Raji (cell line): ENCODE data around the gene UBE2Q1.

Experiments
- POLR2A ChIP-seq: IDR thresholded peaks from 2 replicates; pipeline ENCODE4 v1.6.1; 2011; ENCODE audit warnings: low read depth, low read length, control low read depth; ENCODE audit not compliant: insufficient read depth

The UBE2Q1 gene

DNA sequence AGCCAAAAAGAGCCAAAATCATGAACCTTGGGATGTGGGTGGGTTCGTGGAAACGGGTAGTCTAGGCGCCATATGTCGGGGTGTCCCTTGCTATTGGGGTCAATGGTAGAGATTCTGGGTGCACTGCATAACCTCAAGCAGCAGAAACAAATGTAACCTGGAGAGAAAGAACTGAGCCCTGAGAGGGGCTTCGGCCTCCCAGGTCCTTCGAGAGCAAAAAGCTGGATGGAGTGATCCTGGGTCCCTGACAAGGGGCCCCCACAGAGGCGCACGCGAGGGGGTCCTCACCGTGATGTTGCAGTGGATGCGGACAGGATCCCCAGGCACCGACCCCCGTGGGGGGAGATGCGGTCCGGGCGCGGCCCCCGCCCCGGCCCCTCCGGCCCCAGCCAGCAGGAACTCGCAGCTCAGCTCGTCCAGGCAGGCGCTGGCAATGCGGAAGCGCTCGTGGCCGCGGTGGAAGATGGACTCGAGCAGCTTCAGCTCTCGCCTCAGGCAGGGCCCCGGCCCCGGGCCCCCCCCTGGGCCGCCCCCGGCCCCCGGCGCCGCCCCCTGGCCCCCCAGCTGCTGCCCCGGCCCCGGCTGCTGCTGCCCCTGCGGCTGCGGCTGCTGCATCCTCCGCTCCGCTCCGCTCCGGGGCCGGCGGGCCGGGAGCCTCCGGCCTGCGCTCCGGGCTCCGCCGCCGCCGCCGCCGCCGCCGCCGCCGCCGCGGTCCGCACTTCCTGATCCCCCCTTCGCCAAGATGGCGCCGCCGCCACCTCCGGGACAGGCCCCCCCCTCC, at the start of gene UBE2Q1:
Gene UBE2Q1, minus strand, starts transcription at position 724 of the 781 bp plus-strand sequence. Its CDS starts 109 bp downstream, at position 615.
- no peak for TF ChIP-seq POLR2A

DNA sequence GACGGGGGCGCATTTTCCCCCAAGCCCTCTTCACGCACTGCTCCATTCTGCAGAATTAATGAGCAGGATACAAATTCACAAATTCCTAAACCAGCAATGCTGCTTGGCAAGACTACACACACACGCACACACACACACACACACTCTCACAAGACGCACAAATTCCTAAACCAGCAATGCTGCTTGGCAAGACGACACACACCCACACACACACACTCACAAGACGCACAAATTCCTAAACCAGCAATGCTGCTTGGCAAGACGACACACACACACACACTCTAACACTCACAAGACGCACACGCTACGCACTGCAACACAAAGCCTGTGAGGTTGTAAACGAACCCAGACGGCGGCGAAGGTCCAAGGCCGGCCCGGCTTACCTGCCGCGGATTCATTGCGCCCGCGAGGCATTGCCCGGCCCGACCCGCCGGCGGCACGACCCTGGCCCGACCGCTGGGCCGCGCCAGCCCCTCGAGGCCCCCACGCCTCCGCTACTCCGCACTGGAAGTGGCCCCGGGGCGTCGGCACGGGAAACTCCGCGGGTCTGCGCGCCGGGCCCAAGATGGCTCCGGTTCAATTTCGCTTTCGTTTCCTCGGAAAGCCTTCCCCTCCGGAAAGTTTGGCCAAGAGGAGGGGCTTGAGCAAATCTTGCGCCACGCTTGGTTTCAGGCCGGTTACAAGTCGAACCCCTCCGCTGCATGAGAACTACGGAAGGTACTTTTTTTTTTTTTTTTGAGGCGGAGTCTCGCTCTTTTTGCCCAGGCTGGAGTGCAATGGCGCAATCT, 49.3 kb upstream of the UBE2Q1 start, which contains the start of gene ADAR:
Gene ADAR, minus strand, starts transcription at position 578 of the 788 bp plus-strand sequence. Its CDS starts 180 bp downstream, at position 398.
- TF ChIP-seq POLR2A, result peak; percentile 59

DNA sequence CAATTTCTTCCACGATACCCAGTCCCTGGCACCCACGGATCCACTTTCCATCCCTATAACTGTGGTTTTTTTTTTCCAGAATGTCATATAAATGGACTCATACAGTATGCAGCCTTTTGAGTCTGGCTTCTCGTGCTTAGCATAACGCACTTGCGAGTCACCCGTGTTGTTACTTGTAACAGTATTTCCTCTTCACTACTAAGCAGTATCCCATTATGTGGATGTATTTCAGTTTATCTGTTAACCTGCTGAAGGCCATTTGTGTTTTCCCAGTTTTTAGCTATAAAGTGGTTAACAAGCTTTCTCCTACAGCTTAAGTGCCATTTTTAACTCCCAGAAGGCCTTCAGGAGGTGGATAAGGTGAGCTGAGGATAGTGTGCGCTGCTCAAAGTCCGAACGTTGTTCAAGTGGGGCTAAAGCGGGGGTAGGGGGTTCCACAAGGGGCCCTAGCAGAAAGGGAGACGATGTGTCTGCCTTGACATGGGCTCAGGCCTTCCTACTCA, 48.7 kb upstream of the UBE2Q1 start:
- TF ChIP-seq POLR2A, result no peak

DNA sequence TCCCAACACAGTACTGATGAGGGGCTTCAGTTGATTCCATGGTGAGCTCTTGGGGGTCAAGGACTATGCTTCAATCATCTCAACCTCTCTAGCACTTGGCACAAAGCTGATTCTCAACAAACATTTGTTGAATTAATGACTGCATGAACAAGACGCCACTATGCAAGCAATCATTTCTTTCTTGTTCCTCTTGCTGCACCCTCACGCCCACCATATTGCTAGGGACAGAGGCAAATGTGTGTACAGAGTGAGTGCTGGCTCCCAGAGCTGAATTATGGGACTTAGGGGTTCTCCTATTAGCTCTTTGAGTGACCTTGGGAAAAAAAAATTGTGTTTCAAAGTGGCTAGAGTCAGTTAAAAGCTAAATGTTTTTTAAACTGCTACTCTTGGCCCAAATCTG, 47.1 kb upstream of the UBE2Q1 start:
- TF ChIP-seq POLR2A, result no peak

GRCh38 chr1:154603317-154603716, 44.9 kb upstream of the UBE2Q1 start:
- TF ChIP-seq POLR2A, result no peak

- no peak for TF ChIP-seq POLR2A
Measured at GRCh38 chr1:154599658-154600057, 41.2 kb upstream of the UBE2Q1 start.

DNA sequence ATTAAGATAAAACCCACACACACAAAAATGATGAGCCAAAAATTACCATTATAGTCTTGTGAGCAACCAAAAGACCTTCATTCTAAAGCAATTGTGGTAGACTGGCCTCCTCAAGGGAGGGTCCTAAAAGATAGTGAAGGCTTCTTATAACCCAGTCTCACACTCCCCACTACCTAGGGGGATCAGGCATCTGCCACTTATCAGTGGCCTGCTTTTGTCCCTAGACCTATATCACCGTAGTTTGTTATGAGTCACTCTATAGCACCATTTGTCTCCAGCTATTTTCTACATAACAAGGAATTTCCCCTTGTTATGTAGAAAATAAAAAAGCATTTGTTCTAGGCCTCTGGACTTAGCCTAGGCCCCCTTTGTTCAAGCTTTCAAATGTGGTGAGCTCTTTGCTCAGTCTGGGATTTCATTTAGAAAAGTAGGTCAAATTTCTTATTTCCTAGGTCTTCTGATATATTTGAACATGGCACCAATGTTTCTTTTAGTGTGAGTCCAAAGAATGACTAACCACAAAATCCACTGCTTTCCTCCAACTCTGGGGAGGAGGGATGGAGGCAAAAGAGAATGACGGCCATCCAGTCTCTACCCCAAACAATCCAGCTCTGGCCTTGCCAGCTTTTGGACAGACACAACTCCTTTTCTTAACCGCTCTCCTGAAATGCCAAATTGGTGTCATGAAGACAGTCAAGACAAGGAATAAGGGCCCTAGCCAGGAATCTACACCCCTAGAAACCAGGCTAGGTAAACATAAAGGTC, 40.6 kb upstream of the UBE2Q1 start:
- no peak for TF ChIP-seq POLR2A

GRCh38 chr1:154595621-154596020, 37.2 kb upstream of the UBE2Q1 start:
- no peak for TF ChIP-seq POLR2A

- TF ChIP-seq POLR2A, result no peak
Measured at GRCh38 chr1:154594811-154595210, 36.3 kb upstream of the UBE2Q1 start.

DNA sequence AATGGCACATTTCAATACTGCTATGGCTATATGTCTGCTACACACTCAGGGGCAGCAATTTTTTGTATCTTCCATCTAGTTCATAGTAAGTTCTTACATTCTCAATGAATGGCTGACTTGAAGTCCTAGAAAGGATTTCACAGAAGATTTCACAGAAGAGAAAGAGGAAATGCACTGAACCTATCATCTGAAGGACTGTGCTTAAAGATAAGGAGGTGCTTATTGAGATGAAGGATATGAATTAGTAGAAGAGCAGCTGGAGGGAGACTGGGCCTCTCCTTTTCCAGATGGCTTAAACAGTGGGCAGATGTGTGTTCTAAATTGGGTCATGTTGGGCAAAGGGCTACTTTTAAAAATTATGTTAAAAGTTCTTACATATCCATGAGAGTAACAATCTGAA, 34.9 kb upstream of the UBE2Q1 start:
- no peak for TF ChIP-seq POLR2A

GRCh38 chr1:154591206-154591605, 32.7 kb upstream of the UBE2Q1 start:
- no peak for TF ChIP-seq POLR2A

DNA sequence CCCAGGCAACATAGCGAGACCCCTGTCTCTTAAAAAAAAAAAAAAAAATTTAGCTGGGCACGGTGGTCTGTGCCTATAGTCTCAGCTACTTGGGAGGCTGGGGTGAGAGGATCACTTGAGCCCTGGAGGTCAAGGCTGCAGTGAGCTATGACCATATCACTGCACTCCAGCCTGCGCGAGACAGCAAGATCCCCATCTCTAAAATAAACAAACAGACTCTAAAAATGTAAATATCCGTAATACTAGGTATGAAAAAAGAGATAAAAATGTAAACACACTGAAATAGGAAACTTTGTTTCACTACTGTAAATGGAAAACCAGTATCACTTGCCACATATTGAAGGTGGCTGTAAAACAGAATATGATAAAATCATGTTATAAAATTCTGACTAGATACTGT, 32.3 kb upstream of the UBE2Q1 start:
- TF ChIP-seq POLR2A, result no peak

- no peak for TF ChIP-seq POLR2A
Measured at GRCh38 chr1:154589780-154590179, 31.3 kb upstream of the UBE2Q1 start.

DNA sequence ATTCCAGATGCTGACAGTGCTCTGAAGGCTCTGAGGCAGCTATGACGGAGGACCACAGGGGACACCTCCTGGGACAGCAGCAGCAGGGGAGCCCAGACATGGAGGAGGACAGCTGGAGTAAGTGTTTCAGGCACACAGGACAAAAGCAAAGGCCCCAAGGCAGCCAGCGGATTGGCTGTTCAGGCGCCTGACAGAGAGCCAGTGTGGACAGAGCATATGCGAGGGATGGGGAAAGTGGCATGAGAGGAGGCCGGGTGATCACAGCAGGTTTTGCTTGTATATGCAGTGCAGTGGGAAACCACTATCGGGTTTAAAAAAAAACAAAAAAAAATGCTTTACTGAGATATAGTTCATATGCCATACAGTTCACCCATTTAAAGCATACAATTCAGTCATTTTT, 28.2 kb upstream of the UBE2Q1 start:
- no peak for TF ChIP-seq POLR2A

GRCh38 chr1:154586231-154586630, 27.8 kb upstream of the UBE2Q1 start:
- TF ChIP-seq POLR2A, result no peak
